ENCODE measurements around the gene LRRTM4. TPM values are rescaled to one million over a fixed set of nuclear protein-coding genes. Genes with fewer than 3 reads are reported as not detected.

The LRRTM4 gene
- total RNA-seq, 1 experiment from 2014 or later = not detected

DNA sequence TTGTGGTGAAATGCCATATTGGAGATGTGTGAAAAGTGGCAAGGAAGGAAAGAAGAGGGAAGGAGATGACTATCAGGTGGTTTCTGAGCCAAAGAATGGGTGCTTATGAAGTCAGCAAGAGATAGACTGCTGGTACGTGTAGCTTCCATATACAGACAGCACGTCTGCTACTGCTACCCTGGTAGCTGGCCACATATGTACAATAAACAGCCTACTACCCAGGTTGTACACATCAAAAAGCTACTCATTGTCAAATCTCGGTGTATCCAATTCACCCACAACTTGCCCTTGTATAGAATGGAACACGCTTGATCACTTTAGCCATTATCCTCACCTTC, 761.8 kb downstream of the LRRTM4 start:
- CTCF ChIA-PET = no interaction called here
- Mint-ChIP-seq H3K27ac (ENCODE audit: low read depth, unreplicated experiment) (no peak overlapping the region), H3K27me3 (ENCODE audit: insufficient read depth, unreplicated experiment) (no peaks in the 10 kb centered on the region), H3K9me3 (ENCODE audit: unreplicated experiment) (no peaks in the 10 kb centered on the region), H3K36me3 (ENCODE audit: insufficient read depth, unreplicated experiment) (peaks cover 1% of the 10 kb centered on the region), H3K4me3 (ENCODE audit: unreplicated experiment) (no peak overlapping the region), H3K4me1 (ENCODE audit: insufficient read depth, unreplicated experiment) (no peaks in the 10 kb centered on the region)
- TF ChIP-seq, protein P1, sequence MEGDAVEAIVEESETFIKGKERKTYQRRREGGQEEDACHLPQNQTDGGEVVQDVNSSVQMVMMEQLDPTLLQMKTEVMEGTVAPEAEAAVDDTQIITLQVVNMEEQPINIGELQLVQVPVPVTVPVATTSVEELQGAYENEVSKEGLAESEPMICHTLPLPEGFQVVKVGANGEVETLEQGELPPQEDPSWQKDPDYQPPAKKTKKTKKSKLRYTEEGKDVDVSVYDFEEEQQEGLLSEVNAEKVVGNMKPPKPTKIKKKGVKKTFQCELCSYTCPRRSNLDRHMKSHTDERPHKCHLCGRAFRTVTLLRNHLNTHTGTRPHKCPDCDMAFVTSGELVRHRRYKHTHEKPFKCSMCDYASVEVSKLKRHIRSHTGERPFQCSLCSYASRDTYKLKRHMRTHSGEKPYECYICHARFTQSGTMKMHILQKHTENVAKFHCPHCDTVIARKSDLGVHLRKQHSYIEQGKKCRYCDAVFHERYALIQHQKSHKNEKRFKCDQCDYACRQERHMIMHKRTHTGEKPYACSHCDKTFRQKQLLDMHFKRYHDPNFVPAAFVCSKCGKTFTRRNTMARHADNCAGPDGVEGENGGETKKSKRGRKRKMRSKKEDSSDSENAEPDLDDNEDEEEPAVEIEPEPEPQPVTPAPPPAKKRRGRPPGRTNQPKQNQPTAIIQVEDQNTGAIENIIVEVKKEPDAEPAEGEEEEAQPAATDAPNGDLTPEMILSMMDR (IDR thresholded peaks at IDR 0.05; ENCODE audit: unreplicated experiment) = no peak
- intact Hi-C loops (cut with micrococcal nuclease) = no loop called here
- POLR2A ChIA-PET = no interaction called here
- no peak for DNase-seq (ENCODE audit: unreplicated experiment)
- BruUV-seq (replicated peaks) = no TSS peak

DNA sequence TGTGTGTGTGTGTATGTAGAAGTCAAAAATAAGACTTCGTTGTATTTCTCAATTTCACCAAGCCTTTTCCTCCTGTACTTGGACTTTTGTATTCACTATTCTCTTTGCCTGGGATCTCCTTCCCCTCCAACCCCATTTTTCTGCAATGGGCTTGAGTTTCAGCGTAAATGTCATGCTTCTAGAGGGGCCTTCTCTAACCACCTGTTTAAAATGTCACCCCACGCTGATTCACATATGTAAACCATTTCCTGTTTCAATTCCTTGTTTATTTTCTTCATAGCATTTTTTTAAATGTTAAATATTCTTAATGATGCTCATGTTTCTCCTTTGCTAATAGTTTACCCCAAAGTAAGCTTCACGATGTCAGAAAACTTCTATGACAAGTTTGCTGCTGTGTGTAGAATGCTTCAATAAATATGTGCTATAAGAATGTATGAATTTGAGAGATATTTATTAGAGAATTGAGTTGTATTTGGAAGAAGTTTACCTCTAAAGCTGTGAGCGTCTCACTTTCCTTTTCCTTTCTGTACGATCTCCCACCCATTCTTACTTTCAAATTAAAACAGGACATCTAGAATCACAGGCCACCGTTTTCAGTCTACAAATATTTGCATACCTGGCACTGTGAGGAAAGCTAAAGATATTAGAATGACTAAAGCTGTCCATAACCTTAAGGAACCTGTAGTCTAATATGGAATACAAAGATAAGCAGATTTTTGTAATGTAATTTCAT, 762.4 kb downstream of the LRRTM4 start:
- no peak for DNase-seq (ENCODE audit: unreplicated experiment)
- Mint-ChIP-seq H3K4me3 (ENCODE audit: unreplicated experiment) (no peak overlapping the region), H3K4me1 (ENCODE audit: insufficient read depth, unreplicated experiment) (no peaks in the 10 kb centered on the region), H3K27me3 (ENCODE audit: insufficient read depth, unreplicated experiment) (peaks cover 3% of the 10 kb centered on the region), H3K27ac (ENCODE audit: low read depth, unreplicated experiment) (no peak overlapping the region), H3K36me3 (ENCODE audit: insufficient read depth, unreplicated experiment) (peaks cover 6% of the 10 kb centered on the region), H3K9me3 (ENCODE audit: unreplicated experiment) (no peaks in the 10 kb centered on the region)
- intact Hi-C loops (cut with micrococcal nuclease) = no loop called here
- no TSS peak for BruUV-seq (replicated peaks)
- ChIA-PET CTCF (no interaction called here), POLR2A (no interaction called here)
- TF ChIP-seq, protein P1 (IDR thresholded peaks at IDR 0.05; ENCODE audit: unreplicated experiment) = no peak

DNA sequence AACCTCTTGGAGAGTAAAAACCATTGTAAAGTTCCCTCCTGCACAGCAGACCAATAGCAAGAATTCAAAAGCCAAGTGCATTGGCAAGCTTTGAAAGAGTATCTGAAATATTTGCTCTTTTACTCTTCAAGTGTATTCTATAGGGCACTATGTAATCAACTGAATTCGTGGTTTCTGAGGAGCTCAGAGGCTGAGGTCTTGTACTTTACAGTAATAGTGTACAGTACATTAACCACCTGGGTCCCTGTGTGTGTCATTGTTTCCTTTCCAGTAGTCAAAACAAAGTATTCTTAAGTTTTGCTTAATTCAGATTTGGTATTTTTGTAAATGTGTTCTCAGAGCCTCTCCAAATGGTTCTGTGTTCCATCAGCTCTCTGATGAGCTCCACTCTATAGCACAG, 769.7 kb downstream of the LRRTM4 start:
- Mint-ChIP-seq H3K9me3 (ENCODE audit: unreplicated experiment) (no peaks in the 10 kb centered on the region), H3K36me3 (ENCODE audit: insufficient read depth, unreplicated experiment) (peaks cover 6% of the 10 kb centered on the region), H3K4me3 (ENCODE audit: unreplicated experiment) (no peak overlapping the region), H3K4me1 (ENCODE audit: insufficient read depth, unreplicated experiment) (no peaks in the 10 kb centered on the region), H3K27me3 (ENCODE audit: insufficient read depth, unreplicated experiment) (peaks cover 22% of the 10 kb centered on the region), H3K27ac (ENCODE audit: low read depth, unreplicated experiment) (no peak overlapping the region)
- intact Hi-C loops (cut with micrococcal nuclease) = no loop called here
- ChIA-PET CTCF (interaction anchor here (1.0 kb wide), 1 partner anchor 17 kb away, joined by 3 read pairs; no protein-coding TSS in a partner anchor), POLR2A (no interaction called here)
- no peak for DNase-seq (ENCODE audit: unreplicated experiment)
- no TSS peak for BruUV-seq (replicated peaks)
- TF ChIP-seq, protein P1 (IDR thresholded peaks at IDR 0.05; ENCODE audit: unreplicated experiment) = no peak

DNA sequence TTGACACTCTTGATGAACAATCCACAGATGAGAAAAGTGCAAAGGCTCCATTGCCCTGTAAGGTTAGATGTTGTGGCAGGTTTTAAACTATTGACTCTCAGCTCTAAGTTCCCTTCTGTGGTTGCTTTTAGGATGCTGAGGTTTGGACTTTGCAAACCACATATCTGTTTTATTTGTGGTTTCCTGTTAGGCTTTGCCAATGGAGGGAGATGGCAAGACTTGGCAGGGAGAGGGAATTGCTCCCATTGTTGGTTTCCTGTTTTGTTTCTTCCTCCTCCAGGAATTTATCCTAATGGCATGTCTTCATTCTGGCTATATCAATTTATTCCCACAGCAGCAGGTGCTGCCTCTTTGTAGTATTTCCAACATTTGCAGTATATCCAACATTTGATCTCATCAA, 772.3 kb downstream of the LRRTM4 start:
- Mint-ChIP-seq H3K4me3 (ENCODE audit: unreplicated experiment) (no peak overlapping the region), H3K9me3 (ENCODE audit: unreplicated experiment) (no peaks in the 10 kb centered on the region), H3K27me3 (ENCODE audit: insufficient read depth, unreplicated experiment) (peaks cover 20% of the 10 kb centered on the region), H3K27ac (ENCODE audit: low read depth, unreplicated experiment) (no peak overlapping the region), H3K4me1 (ENCODE audit: insufficient read depth, unreplicated experiment) (no peaks in the 10 kb centered on the region), H3K36me3 (ENCODE audit: insufficient read depth, unreplicated experiment) (no peaks in the 10 kb centered on the region)
- ChIA-PET POLR2A (no interaction called here), CTCF (interaction anchor here (0.6 kb wide), 1 partner anchor 52 kb away, joined by 3 read pairs; no protein-coding TSS in a partner anchor)
- intact Hi-C loops (cut with micrococcal nuclease) = no loop called here
- peak; percentile 3 for DNase-seq (ENCODE audit: unreplicated experiment)
- TF ChIP-seq, protein P1 (IDR thresholded peaks at IDR 0.05; ENCODE audit: unreplicated experiment) = no peak
- BruUV-seq (replicated peaks) = no TSS peak
